Chondrocyte (in vitro differentiated cells): ENCODE results near the gene DOCK7. TPM values are rescaled to one million over a fixed set of nuclear protein-coding genes. Genes with fewer than 3 reads are reported as not detected.

Source experiments
- DNase-seq: peaks from one replicate; pipeline ENCODE4 v3.0.0; 2021; ENCODE audit warnings: mixed read lengths, low spot score
- H3K27ac Mint-ChIP-seq: one replicate; pipeline ENCODE4 v1.8.0; 2021; ENCODE audit warnings: mild to moderate bottlenecking, moderate library complexity, mixed read lengths; ENCODE audit not compliant: unreplicated experiment
- H3K27me3 Mint-ChIP-seq: 2 replicates; pipeline ENCODE4 v1.8.0; 2021; ENCODE audit warnings: low read depth, mixed read lengths
- H3K36me3 Mint-ChIP-seq: 2 replicates; pipeline ENCODE4 v1.8.0; 2021; ENCODE audit warnings: low read depth, mixed read lengths
- H3K4me1 Mint-ChIP-seq: 2 replicates; pipeline ENCODE4 v1.8.0; 2021; ENCODE audit warnings: low read depth, mild to moderate bottlenecking, mixed read lengths
- H3K4me3 Mint-ChIP-seq: one replicate; pipeline ENCODE4 v1.8.0; 2021; ENCODE audit warnings: mild to moderate bottlenecking, moderate library complexity, mixed read lengths; ENCODE audit not compliant: unreplicated experiment
- H3K9me3 Mint-ChIP-seq: 2 replicates; pipeline ENCODE4 v1.8.0; 2021; ENCODE audit warnings: low read depth, mixed read lengths
- total RNA-seq: library from RNA; stranded (reverse); gene quantifications from 3 replicates; pipeline ENCODE4 v1.2.1, GENCODE V29; 2021
- TF ChIP-seq, protein P1 (sequence below): fragments of 200-600 bp; sonication (generic); IDR thresholded peaks from 2 replicates; pipeline ENCODE4 v1.5.0; 2021; ENCODE audit warnings: antibody characterized with exemption, mild to moderate bottlenecking, moderate library complexity

DOCK7 gene
- total RNA-seq, 1 donor from 2014 or later: 88.4 TPM

DNA sequence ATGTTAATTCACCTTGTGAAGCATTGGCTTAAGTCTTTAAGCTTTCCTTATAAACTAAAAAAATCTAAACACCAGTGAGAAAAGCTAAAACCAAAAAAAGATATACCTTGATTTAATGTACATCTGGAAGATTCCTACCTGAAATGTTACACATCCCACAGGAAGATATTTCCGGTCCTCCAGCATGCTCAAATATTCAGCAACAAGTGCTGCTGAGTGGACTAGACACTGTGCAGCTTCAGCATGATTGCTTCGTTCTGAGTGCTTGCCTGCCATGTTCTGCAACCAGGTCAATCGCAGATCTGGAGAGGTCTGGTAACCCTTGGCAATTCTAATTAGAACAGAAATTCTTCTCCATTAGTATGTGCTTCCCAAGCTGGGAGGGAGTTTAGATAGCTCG, 194.0 kb downstream of the DOCK7 start:
- Mint-ChIP-seq H3K4me1 (peaks cover 9% of the 10 kb centered on the region), H3K9me3 (no peaks in the 10 kb centered on the region), H3K27ac (no peak overlapping the region), H3K4me3 (no peak overlapping the region), H3K27me3 (no peaks in the 10 kb centered on the region), H3K36me3 (peaks cover 21% of the 10 kb centered on the region)
- TF ChIP-seq, protein P1, sequence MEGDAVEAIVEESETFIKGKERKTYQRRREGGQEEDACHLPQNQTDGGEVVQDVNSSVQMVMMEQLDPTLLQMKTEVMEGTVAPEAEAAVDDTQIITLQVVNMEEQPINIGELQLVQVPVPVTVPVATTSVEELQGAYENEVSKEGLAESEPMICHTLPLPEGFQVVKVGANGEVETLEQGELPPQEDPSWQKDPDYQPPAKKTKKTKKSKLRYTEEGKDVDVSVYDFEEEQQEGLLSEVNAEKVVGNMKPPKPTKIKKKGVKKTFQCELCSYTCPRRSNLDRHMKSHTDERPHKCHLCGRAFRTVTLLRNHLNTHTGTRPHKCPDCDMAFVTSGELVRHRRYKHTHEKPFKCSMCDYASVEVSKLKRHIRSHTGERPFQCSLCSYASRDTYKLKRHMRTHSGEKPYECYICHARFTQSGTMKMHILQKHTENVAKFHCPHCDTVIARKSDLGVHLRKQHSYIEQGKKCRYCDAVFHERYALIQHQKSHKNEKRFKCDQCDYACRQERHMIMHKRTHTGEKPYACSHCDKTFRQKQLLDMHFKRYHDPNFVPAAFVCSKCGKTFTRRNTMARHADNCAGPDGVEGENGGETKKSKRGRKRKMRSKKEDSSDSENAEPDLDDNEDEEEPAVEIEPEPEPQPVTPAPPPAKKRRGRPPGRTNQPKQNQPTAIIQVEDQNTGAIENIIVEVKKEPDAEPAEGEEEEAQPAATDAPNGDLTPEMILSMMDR: no peak
- DNase-seq: no peak

DNA sequence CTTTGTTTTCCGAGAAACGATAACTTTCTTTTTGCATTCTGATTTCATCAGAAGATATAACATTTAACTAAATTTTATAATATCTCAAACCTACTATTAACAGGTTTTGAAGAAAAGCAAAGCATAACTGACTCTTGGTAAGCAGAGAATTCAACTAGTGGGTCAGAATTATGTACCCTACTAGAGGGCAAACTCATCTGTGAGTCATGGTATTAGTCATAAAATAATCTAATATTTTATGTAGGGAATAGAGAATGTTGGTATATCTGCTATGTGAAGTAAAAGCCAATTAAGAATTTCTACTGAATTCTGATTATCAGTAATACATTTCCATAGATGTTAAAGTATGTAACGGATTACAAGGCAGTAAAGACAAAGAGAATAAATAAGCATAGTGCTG, 194.5 kb downstream of the DOCK7 start:
- TF ChIP-seq, protein P1: no peak
- no peak overlapping the region for H3K27ac Mint-ChIP-seq
- H3K36me3 Mint-ChIP-seq: peaks cover 21% of the 10 kb centered on the region
- no peaks in the 10 kb centered on the region for H3K9me3 Mint-ChIP-seq
- DNase-seq: no peak
- H3K4me1 Mint-ChIP-seq: peaks cover 9% of the 10 kb centered on the region
- H3K27me3 Mint-ChIP-seq: no peaks in the 10 kb centered on the region
- H3K4me3 Mint-ChIP-seq: no peak overlapping the region

DNA sequence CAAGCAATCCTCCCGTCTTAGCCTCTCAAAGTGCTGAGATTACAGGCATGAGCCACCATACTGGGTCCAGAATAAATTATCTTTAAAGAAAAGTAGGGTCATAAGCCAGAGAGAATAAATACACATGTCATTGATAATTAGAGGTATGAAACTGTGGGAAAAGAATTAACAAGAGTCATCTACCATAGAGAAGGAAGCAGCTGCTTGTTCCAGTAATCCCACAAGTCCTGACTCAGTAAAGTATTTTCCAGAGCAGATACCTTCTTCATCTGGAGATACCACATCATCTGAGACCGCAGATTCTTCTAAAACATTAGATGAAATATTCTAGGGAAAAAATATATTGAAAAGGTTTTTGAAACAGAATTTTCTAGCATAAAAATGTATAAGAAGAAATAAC, 195.7 kb downstream of the DOCK7 start:
- TF ChIP-seq, protein P1: no peak
- Mint-ChIP-seq H3K4me3 (no peak overlapping the region), H3K36me3 (peaks cover 19% of the 10 kb centered on the region)

DNA sequence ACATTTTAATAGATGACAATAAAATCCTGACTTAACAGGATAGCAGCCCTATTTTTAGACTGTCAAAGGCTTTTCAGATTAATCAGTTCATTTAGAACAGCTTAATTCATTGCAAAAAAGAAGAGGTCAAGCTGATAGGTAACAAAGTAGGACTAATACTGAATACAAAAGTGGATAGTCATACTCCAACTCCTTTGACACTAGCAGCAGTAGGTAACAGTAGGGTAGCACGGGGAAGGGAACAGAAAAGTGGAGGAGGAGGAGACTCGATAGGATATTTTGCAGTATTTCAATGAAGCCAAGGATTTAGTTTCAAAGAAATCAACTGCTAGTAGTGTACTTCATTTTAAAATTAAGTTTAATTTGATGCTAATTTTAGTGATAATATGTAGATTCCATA, 200.2 kb downstream of the DOCK7 start:
- Mint-ChIP-seq H3K27ac (no peak overlapping the region), H3K4me1 (no peaks in the 10 kb centered on the region), H3K9me3 (no peaks in the 10 kb centered on the region), H3K36me3 (peaks cover 23% of the 10 kb centered on the region), H3K4me3 (no peak overlapping the region), H3K27me3 (no peaks in the 10 kb centered on the region)
- no peak for DNase-seq
- TF ChIP-seq, protein P1: no peak

More for the DNA sequence above, 195.7 kb downstream of the DOCK7 start:
- no peak overlapping the region for H3K27ac Mint-ChIP-seq
- no peaks in the 10 kb centered on the region for H3K9me3 Mint-ChIP-seq
- no peak for DNase-seq
- H3K4me1 Mint-ChIP-seq: peaks cover 9% of the 10 kb centered on the region
- H3K27me3 Mint-ChIP-seq: no peaks in the 10 kb centered on the region

DNA sequence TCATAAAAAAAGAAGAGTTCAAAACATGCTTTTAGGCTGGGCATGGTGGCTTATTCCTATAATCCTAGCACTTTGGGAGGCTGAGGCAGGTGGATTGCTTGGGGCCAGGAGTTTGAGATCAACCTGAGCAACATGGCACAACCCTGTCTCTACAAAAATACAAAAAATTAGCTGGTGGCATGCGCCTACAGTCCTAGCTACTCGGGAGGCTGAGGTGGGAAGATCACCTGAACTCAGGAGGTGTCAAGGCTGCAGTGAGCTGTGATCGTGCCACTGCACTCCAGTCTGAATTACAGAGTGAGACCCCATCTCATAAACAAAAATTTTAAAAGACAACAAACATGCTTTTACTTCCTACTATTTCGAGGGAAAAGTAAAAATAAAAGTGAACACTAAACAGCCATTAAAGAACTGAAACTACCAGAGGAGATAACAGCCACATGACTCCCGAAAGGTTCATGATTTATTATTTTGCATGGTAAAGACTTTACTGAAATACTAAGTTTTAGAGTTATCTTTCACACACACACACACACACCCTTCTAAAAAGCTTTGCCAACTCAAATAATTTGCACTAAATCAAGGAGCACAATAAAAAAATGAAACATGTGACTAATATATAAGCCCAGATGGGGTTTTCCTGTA, 203.2 kb downstream of the DOCK7 start:
- no peak for DNase-seq
- TF ChIP-seq, protein P1: no peak
- peaks cover 5% of the 10 kb centered on the region for H3K4me1 Mint-ChIP-seq
- H3K4me3 Mint-ChIP-seq: no peak overlapping the region
- no peaks in the 10 kb centered on the region for H3K27me3 Mint-ChIP-seq
- H3K9me3 Mint-ChIP-seq: no peaks in the 10 kb centered on the region
- no peak overlapping the region for H3K27ac Mint-ChIP-seq
- H3K36me3 Mint-ChIP-seq: peaks cover 16% of the 10 kb centered on the region
